ENCODE measurements around the gene PTPN5.

DNA sequence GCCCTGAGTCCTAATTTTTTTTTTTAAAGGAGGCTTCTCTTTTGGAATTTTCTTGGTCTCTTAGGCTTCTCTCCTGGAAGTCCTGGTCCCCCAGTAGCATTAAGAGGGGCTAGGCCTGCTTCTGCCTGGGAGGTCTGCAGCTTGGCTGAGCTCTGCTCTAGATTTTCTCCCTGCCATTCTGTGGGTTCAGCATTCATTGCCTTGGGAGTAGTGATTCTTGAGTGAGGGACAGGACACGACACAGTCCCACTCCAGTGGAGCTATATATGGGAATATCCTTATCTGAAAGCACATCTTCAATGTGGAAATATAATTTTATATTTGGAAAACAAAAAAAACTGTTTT, 69.3 kb downstream of the PTPN5 start:
- TF ChIP-seq, protein P1, sequence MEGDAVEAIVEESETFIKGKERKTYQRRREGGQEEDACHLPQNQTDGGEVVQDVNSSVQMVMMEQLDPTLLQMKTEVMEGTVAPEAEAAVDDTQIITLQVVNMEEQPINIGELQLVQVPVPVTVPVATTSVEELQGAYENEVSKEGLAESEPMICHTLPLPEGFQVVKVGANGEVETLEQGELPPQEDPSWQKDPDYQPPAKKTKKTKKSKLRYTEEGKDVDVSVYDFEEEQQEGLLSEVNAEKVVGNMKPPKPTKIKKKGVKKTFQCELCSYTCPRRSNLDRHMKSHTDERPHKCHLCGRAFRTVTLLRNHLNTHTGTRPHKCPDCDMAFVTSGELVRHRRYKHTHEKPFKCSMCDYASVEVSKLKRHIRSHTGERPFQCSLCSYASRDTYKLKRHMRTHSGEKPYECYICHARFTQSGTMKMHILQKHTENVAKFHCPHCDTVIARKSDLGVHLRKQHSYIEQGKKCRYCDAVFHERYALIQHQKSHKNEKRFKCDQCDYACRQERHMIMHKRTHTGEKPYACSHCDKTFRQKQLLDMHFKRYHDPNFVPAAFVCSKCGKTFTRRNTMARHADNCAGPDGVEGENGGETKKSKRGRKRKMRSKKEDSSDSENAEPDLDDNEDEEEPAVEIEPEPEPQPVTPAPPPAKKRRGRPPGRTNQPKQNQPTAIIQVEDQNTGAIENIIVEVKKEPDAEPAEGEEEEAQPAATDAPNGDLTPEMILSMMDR (IDR thresholded peaks at IDR 0.05): peak in 2 of 6 experiments; percentile 7 to 9
- no peak for TF ChIP-seq POLR2A (IDR thresholded peaks at IDR 0.05)
